HG03342 (cell line): ENCODE data around the gene RPUSD1.
"Not testable (repeated sequence)": the region's sequence is repeated elsewhere in the genome, so short reads cannot be mapped to it uniquely, and the experiment has no call there.

Source experiments
- ATAC-seq: cut with Tn5 transposase; IDR thresholded peaks from one replicate; pipeline ENCODE4 v1.9.1; 2021; ENCODE audit warnings: mild to moderate bottlenecking, moderate library complexity; ENCODE audit not compliant: unreplicated experiment

The RPUSD1 gene

DNA sequence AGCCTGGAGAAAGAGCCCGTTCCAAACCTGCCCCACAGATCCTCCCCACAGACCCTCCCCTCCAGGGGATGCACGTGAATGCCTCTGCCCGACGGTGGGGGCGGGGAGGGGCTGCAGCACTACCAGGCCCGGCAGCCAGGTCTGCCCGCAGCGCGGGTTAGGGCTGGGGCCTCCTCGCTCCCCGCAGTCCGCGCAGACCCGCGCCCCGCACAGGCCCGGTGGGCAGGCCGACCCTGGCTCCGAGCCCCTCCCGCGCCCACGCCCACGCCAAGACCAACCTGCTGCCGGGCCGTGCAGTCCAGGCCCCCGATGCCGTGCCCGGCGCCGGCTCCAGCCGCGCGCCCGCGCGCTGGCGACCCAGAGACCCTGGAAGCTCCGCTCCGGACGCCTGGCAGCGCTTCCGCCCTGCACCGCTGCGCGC is at the start of gene RPUSD1:
TSS of gene RPUSD1 (minus strand) at position 404 of the 421 bp plus-strand sequence. CDS start 644 bp downstream, outside the sequence.
- ATAC-seq: no peak

DNA sequence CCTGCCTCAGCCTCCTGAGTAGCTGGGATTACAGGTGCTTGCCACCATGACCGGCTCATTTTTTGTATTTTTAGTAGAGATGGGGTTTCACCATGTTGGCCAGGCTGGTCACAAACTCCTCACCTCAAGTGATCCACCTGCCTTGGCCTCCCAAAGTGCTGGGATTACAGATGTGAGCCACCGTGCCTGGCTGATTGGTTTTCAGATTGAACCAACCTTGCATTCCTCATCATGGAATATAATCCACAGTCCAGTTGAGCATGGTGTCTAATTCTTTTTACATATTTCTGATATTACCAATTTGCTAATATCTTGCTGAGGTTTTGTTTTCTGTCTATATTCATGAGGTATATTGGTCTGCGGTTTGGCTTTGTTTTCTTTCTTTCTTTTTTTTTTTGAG is 48.6 kb upstream of the RPUSD1 start:
- ATAC-seq: not testable (repeated sequence)

- ATAC-seq: no peak
Observed at GRCh38 chr16:836221-836620, 48.0 kb upstream of the RPUSD1 start.

GRCh38 chr16:835373-835772 is 47.2 kb upstream of the RPUSD1 start:
- no peak for ATAC-seq

DNA sequence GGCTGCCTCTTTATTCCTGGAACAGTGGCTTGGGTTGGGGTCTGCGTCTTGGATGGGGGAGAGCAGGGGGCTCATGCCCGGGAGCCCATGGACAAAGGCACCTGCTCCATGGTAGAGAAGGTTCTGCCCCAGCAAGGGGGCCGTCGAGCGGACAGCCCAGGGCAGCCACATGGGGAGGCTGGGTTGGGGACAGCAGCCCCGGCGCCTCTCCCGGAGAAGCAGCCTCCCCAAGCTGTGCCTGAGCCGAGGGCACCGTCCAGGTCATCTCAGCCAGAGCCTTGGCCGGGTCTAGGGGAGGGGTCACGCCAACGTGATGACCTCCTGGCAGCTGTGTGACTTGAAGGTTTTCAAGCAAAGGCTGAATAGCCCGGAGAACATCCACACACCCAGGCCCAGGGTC is 45.2 kb upstream of the RPUSD1 start:
- no peak for ATAC-seq

DNA sequence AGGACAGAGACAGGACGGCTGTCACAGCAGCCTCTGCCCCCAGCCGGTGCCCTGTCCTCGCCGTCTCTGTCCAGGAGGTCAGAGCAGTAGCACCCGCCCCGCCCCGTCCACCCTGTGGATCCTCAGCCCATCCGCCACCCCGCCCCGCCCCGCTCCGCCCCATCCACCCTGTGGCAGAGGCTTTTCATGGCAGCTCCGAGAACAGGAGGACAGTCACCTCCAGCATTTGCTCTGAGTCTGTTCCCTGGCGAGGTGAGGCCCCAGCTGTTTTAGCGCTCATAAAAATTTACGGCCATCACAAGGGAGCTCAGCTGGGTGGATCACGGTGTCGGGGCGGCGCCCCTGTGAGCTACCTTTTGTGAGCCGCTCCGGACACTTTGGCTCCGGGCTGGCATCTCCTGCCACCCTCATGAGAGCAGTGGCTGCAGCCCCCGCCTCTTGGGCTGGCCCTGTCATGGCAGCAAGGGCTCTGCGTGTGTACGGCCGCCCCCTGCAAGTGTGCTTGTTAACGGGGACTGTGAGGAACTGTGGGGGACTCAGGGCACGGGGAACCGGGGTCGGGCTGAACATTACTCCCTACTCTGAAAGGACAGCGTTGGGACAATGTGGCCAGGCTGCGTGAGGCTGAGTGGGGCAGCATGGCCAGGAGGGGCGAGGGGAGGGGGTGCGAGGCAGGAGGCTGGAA is 44.6 kb upstream of the RPUSD1 start:
- no peak for ATAC-seq

DNA sequence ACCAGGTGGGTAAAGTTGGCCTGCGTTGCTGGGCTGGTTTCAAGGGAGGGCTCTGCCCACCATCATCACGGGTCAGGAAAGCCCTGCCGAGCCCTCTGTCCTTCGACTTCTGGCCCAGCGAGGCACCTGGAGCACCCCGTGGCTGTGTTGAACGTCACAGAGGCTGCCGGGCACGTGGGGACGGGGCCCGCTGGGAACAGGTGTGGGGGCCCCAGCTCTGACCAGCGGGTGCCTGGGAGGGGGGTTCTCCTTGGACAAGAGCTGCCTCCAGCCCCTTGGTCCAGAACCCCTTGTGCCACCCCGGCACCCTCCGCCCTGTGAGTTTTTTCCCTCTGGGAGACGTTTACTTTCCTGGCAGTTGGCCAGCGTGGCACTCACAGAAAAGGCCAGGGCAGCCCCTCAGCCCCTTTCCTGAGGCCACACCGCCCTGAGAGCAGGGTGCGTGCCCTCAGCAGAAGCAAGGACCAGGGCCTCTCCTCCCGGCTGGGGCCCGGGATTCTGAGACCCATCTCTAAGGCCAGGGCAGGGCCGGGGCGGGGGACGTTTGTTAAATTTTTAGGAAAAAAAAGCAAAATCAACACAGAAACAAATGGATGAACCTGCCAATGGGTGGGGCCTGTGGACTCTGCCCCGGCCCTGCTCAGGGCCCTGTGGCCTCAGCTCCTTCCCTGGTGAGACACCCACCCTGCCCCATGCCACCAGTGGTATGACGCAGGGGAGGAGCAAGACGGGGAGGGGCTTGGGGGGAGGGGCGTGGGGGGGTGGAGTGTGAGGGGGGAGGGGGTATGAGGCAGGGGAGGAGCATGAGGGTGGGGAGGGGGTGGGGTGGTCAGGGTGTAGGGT is 43.6 kb upstream of the RPUSD1 start:
- ATAC-seq: no peak

DNA sequence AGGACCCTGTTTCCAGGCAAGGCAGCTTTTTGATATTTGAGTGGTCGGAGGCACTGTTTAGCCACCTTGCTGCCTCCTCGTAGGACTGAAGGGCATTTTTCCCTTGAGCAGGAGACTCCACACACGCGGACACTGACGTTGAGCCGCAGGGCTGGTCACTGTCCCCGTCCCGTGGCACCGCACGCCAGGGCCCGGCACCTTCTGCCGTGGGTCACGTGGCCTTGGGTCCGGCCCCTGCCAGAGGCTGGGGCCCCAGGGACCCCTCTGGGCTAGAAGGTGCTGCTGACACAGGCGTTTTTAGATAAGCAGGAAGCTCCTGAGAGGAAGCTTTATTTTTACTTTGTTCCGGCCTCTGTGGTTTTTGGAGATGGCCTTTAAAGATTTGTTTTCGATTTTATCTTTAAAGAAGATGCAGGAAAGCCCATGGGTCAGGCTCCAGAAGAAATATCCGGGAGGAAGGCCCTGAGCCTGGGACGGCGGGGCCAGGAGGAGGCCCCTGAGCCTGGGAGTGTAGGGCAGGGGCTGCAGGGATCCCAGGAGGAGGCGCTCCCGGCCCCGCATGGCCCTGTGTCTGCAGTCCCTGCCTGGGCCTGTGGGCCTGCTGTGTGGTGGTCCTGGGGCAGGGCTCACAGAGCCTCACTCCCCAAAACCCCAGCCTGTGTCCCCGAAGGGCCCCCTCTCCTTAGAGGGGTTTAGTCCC is 42.8 kb upstream of the RPUSD1 start:
- no peak for ATAC-seq

DNA sequence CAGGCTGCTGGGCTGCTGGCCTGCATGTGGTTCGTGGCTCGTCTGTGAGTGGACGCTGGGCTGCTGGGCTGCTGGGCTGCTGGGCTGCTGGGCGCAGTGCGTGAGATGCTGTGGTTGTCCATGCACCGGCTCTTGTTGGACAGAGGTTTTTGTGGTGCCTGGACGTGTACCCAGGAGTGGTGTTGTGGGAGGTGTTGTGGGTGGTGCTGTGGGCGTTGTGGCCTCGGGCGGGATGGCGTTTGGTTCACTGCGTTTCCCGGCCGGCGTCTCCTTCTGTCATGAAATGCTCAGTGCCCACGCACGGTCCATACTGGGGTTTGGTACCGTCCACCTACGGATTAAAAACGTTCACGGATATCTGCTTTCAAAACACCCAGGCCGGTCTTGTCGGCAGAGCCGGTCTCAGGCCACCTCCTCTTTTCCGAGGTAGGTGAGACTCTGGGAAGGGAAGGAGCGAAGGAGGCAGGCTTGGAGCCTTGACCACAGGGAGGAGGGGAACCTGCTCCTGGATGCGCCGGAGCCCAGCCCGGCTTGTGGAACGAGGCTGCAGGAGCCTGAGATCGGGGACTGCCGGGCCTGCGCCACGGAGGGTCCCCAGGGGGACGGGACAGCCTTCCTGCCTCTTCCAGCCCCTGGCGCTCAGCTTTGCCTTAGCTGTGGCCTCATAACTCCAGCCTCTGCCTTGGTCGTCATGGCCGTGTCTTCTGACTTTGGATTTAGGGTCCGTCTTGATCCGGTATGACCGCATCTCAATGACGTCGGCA is 42.1 kb upstream of the RPUSD1 start:
- ATAC-seq: no peak

GRCh38 chr16:828891-829290 is 40.7 kb upstream of the RPUSD1 start:
- ATAC-seq: no peak

- no peak for ATAC-seq
Observed at GRCh38 chr16:827513-827912, 39.3 kb upstream of the RPUSD1 start.

GRCh38 chr16:825341-826061 is 37.3 kb upstream of the RPUSD1 start:
- ATAC-seq: no peak

GRCh38 chr16:824601-825000 is 36.4 kb upstream of the RPUSD1 start:
- ATAC-seq: no peak

- ATAC-seq: no peak
Observed at GRCh38 chr16:824194-824593, 36.0 kb upstream of the RPUSD1 start.

GRCh38 chr16:822909-823297 is 34.7 kb upstream of the RPUSD1 start:
- no peak for ATAC-seq

GRCh38 chr16:822174-822908 is 34.2 kb upstream of the RPUSD1 start:
- no peak for ATAC-seq

- ATAC-seq: no peak
Observed at GRCh38 chr16:821751-822150, 33.6 kb upstream of the RPUSD1 start.

GRCh38 chr16:820748-821147 is 32.6 kb upstream of the RPUSD1 start:
- ATAC-seq: no peak

GRCh38 chr16:820044-820408 is 31.8 kb upstream of the RPUSD1 start:
- ATAC-seq: not testable (repeated sequence)
